ENCODE data around the gene MAPK7. TPM values are rescaled to one million over a fixed set of nuclear protein-coding genes. Genes with fewer than 3 reads are reported as not detected.

The MAPK7 gene
- total RNA-seq, 1 experiment from 2014 or later: 2.1 TPM

GRCh38 chr17:19424934-19425868 lies 46.9 kb downstream of the MAPK7 start:
- in situ Hi-C loops (cut with HindIII; ENCODE audit: low pct_unique_long_range_greater_than_20kb, low sequenced_read_pairs): no loop called here

DNA sequence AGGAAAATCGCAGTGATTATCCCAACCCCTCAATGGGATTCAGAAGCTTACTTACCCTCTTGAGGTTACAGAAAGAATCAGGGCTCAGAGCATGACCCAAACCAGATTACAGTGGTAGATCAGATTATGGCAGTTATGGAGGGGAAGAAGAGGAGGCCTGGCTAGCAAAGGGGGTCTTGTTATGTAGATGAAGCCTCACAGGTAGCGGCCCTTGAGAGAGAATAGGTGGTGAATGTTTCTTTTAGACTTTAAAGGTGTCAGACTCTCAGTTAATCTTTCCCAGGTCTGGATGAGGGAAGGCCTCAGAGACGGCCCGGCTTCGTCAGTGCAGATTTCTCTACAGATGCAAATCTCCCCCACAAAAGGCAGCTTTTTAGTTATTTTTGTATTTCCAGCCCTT lies 48.3 kb downstream of the MAPK7 start:
- in situ Hi-C loops (cut with HindIII; ENCODE audit: low pct_unique_long_range_greater_than_20kb, low sequenced_read_pairs): no loop called here
- no peak for DNase-seq (ENCODE audit: low read depth, low spot score)

More at GRCh38 chr17:19424934-19425868, 46.9 kb downstream of the MAPK7 start:
- DNase-seq (ENCODE audit: low read depth, low spot score): no peak

DNA sequence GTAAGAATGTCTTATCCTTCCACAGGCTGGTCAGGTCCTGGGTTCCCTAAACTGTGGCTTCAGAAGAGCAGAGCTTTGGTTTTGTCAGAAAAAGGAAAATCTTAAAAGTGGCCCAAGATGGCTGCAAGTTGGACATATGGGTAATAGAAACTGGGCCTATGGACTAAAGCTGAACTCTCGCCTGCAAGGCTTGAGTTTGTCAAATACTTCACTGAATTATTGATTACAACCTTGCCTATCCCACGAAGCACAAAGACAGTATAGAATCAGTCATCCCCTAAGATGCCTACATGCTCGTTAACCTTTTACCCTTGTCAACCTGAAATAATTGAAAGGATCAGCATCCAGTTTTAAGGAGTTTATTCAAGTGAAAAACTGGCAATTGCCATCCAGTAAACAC lies 53.4 kb downstream of the MAPK7 start:
- no peak for DNase-seq (ENCODE audit: low read depth, low spot score)
- in situ Hi-C loops (cut with HindIII; ENCODE audit: low pct_unique_long_range_greater_than_20kb, low sequenced_read_pairs): no loop called here

Small RNAs within 50 kb of the gene (small RNA-seq; reads per million reads assigned to genes)
- gene MIR1180 (0.15 to 9.0 reads per million in 2 experiments), gene RF00537 (0 reads per million in 2 experiments)

Other genes with a start within 250 kb of the MAPK7 start
- 14.0 and 15.2 TPM in 2 replicates for gene EPN2, start 141.1 kb upstream of the MAPK7 start, total RNA-seq (2014; rRNA removed; shearing (Covaris generic))
- gene B9D1, start 15.8 kb upstream of the MAPK7 start, total RNA-seq (2014; rRNA removed; shearing (Covaris generic)): 14.8 and 19.0 TPM in 2 replicates
- gene MFAP4, start 8.7 kb downstream of the MAPK7 start, total RNA-seq (2014; rRNA removed; shearing (Covaris generic)): not detected in 2 replicates
- not detected in 2 replicates for gene RNF112, start 32.7 kb downstream of the MAPK7 start, total RNA-seq (2014; rRNA removed; shearing (Covaris generic))
- gene SLC47A1, start 155.4 kb downstream of the MAPK7 start, total RNA-seq (2014; rRNA removed; shearing (Covaris generic)): 17.0 and 17.3 TPM in 2 replicates

Data from SK-MEL-5 (cell line).